DMS 273 (cell line): Measurements from ENCODE around the gene GPR158.
"Not testable (repeated sequence)": the region's sequence is repeated elsewhere in the genome, so short reads cannot be mapped to it uniquely, and the experiment has no call there.

Experiments
- DNase-seq: peaks from one replicate; lab custom pipeline; 2025; ENCODE audit not compliant: unreplicated experiment; lab: John Stamatoyannopoulos, UW

The GPR158 gene

DNA sequence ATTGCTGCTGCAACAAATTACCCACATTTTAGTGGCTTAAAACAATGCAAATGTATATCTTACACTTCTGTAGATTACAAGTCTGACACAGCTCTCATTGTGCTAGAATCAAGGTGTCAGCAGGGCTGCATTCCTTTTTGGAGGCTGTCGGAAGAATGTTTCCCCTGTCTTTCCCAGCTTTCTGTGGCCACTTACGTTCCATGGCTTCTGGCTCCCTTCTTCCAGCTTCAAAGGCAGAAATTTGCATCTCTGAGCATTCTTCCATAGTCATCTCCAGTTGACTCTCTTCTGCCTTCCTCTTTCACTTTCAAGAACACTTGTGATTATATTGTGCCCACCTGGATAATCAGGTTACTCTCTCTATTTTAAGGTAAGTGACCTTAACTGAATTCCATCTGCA, 125.3 kb downstream of the GPR158 start:
- DNase-seq, result no peak

DNA sequence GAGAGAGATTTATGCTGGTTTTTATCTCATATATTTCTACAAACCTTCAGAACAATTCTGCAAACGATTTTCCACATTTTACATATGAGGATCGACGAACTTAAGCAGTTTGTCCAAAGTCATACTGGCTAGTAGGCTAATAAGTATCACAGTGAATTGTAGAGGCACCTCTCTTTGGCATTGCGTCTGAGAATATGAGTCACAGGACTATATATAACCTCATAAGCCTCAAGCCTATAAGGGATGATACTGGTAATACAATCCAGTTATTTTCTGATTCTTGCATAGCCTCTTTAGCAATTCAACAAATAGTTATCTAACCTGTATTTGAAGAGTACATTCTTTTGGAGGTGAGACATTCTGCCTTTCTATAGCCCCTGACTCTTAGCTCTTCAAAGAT, 129.8 kb downstream of the GPR158 start:
- no peak for DNase-seq

DNA sequence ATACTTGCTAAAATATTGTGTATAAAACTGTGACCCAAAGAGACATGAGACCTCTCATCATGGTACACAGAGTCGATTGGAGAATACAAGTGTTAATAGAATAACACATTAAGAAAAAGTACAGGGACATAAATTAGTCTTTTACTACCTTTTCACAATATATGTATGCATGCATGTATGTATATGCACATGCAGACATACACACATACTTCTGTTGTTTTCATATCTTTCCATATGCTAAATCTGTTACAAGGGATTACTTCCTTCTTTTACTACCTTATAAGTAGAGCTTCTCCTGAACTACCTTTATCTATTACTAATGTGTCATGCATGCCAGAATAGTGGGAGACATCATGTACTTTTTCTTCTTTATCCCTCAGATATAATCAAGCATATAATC, 131.6 kb downstream of the GPR158 start:
- DNase-seq, result no peak

DNA sequence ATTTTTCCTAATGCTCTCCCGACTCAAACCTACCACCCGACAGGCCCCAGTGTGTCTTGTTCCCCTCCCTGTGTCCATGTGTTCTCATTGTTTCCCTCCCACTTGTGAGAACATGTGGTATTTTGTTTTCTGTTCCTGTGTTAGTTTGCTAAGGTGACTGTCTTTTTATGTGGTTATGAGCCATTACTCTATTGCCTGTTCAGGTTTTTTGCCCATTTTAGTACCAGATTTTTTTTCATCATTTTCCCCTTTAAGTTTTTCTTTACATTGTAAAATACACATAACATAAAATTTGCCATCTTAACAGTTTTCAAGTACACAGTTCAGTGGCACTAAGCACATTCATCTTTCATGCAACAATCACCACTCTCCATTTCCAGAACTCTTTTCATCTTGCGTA, 133.5 kb downstream of the GPR158 start:
- no peak for DNase-seq

DNA sequence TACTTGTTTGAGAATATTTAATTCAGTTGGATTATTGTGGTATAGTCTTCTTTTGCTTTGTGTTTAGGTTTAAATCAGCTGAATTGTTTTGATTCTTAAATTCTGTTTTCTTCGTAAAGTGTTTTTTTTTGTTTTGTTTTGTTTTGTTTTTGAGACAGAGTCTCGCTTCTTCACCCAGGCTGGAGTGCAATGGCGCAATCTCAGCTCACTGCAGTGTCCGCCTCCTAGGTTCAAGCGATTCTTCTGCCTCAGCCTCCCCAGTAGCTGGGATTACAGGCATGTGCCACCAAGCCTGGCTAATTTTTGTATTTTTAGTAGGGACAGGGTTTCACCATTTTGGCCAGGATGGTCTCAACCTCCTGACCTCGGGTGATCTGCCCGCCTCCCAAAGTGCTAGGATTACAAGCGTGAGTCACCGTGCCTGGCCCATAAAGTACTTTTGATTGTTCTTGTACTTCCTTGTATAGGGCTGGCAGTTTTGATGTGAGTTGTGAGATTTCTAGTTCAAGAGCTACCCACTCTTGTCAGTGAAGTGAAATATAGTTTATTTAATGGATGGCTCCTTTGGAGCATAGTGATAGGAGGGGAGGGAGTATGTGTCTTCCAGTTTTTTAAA, 142.9 kb downstream of the GPR158 start:
- DNase-seq, result not testable (repeated sequence)

DNA sequence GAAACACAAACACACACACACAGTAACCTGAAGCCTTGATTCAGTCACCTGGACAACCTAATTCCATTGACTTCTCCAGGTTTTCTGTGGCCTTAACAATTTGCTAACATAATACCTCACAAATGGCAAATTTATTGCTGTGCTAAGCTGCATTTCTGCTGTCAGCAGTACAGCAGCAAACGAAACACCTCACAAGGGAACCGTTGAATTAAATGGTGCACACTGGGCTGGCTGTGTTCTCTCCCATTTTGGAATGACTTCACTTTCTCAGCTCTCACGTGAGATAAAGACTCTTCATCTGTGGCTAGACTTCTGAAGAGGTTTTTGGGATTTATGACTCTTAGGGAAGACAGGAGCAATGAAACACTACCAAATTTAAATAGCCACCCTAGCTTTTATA, 152.5 kb downstream of the GPR158 start:
- no peak for DNase-seq

DNA sequence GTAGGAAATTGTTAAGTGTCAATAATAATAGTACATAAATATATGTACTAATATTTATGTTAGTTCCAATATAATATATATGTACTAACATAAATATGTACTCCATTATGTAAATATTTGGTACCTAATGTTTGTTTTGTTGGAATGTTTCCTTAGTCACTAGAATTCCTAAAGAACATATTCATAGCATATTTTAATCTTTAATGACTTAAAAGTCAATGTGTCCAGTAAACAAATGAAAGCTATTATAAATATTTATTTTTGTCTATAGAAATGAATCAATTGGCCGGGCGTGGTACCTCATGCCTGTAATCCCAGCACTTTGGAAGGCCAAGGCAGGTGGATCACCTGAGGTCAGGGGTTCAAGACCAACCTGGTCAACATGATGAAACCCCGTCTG, 153.6 kb downstream of the GPR158 start:
- DNase-seq, result no peak

DNA sequence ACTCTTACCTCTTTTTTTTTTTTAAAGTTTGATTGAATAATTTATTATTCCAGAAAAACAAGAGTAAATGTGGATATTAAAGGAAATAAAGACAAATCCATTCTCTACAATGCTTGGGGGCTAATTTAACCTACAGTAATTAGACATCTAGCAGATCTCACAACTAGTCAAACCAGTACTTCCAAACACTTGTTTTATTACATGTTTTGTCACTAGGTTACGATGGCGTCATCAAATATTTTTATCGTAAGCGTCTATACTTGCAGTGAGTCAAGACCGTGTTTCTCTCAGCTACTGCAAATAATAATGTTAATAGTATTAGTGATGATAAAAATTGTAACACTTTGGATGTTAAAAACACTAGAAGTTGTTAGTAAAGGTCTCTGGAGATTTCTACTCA, 154.8 kb downstream of the GPR158 start:
- DNase-seq, result not testable (repeated sequence)

DNA sequence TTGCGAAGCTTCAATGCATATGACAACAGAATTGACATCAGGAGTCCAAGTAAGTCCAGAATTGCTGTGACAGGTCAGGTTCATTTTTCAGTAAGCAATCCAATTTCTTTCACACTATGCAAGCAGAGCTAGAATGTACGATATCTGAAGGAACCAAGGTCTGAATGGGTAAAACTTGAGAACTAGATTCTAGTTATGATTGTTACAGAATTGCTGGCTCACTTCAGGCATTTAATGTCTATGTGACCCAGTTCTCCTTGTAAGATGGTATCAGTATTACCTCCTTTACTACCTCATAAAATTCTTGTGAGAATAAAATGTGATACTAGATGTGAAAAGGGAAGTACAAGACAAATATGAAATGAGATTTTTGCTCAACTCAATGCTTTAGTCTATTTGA, 159.6 kb downstream of the GPR158 start:
- DNase-seq, result no peak

DNA sequence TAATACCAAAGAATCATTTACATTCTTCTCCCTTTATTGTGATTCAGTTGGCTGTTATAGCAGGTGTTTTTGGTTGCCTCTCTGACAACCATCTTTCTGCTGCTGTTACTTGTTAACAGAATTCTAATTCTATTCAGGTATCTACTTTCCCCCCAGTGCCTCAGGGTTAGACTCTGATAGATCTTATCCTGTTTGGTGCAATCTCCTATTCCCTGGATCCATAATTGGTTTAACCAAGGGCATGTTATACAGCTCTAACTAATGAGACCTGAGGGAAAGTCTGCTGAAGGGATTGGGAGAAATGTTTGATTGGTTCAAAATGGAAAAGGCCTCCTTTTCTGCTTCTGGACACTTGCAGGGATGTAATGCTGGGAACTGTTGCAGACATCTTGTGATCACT, 161.5 kb downstream of the GPR158 start:
- no peak for DNase-seq

DNA sequence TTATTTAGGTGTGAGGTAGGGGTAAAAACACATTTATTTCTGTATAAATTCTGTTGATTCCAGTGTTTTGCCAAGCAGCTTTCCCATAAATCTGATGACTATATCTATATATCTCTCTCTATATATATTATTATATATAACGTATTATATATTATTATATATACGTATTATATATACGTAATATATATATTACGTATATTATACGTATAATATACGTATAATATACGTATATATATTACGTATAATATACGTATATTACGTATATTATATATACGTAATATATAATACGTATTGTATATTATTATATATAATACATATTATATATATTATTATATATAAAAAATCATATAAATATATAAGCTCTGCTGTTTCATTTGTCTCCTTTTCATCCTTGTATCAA, 163.5 kb downstream of the GPR158 start:
- no peak for DNase-seq

DNA sequence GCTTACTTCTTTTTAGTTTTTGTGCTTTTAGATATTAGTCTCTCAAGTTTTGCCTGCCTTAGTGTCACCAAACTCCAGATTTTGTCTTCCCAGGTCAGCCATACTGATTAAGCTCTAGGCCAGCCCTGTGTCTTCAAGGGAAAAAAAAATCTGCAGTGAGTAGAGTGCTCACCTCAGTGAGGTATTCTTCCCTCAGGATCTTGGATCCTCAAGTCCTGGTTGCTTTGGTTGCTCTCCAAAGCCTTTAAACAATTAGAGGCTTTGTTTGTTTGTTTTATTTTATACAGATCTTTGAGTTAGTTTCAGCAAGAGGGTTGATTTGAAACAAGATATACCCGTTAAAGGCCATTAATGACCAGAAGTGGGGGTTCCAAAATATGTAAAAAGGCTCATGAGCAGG, 165.2 kb downstream of the GPR158 start:
- no peak for DNase-seq

DNA sequence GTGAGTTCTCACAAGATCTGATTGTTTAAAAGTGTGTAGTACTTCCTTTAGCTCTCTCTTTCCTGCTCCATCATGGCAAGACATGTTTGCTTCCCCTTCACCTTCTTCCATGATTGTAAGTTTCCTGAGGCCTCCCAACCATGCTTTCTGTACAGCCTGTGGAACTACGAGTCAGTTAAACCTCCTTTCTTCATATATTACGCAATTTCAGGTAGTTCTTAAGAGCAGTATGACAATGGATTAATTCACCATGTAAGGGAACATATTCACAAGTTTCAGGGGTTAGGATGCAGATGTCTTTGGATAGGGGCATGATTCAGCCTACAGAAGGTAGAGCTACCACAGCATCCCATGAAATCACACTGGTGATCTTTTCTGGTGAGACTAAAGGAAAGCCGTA, 174.7 kb downstream of the GPR158 start:
- no peak for DNase-seq

DNA sequence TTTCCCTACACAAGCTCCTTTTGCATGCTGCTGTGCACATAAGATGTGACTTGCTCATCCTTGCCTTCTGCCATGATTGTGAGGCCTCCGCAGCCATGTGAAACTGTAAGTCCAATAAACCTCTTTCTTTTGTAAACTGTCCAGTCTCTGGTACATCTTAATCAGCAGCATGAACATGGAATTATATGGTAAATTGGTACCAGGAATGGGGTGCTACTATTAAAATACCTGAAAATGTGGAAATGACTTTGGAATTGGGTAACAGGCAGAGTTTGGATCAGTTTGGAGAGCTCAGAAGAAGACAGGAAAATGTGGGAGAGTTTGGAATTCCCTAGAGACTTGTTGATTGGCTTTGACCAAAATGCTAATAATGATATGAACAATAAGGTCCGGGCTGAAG, 181.8 kb downstream of the GPR158 start:
- DNase-seq, result no peak

DNA sequence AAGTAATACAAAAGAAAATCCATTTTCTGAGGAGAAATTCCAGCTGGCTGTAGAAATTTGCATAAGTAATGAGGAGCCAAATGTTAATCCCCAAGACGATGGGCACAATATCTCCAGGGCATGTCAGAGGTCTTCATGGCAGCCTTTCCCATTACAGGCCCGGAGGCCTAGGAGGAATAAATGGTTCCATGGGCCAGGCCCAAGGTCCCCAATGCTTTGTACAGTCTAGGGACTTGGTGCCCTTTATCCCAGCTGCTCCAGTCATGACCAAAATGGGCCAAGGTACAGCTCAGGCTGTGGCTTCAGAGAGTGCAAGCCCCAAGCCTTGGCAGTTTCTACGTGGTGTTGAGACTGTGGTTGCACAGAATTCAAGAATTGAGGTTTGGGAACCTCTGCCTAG, 182.5 kb downstream of the GPR158 start:
- no peak for DNase-seq

DNA sequence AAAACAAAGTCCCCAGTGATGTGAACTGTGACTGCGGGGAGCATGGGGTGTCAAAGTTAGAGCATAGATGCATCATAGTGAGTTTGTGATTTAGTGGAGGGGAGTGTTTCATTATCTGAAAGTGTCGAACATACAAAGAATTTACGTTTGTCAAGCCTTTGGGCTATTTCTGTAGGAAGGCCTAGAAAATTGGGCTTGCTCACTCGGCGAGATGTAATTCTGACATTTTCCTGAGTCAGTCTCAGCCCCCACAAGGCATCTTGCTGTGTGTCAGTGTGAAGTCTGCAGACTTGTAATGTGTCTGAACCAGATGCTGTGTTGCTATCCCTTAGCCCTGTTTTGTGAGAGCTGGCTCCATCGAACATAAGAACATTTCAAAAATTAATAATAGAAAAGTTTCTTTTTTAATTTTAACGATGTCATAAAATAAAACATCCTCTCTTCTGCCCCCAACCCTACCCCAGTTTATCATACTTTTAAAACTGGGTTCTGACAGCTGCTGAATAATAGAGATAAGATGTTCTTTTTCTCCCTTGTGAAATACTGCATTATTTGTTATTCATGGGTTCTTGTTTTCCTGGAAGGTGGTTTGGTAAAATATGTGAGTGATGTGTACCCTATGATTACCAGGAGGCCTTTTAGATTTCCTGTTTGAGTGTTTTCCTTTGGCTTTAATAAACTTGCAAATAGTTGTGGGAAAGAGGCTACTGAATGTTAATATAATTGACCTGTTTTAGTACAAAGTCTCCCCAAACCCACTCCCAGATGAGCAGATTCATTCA, 207.4 kb downstream of the GPR158 start:
- no peak for DNase-seq

DNA sequence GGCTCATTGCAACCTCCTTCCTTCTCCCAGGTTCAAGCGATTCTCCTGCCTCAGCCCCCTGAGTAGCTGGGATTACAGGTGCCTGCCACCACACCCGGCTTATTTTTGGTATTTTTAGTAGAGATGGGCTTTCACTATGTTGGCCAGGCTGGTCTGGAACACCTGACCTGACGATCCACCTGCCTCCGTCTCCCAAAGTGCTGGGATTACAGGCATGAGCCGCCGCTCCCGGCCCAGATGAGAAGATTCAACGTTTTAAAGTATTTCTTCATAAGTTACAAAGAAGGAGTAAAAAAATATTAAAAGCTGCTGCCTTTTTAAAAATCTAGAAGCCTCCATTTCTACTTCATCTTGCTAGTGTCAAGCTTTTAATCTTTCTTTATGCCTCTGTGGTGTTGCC, 208.1 kb downstream of the GPR158 start:
- not testable (repeated sequence) for DNase-seq

DNA sequence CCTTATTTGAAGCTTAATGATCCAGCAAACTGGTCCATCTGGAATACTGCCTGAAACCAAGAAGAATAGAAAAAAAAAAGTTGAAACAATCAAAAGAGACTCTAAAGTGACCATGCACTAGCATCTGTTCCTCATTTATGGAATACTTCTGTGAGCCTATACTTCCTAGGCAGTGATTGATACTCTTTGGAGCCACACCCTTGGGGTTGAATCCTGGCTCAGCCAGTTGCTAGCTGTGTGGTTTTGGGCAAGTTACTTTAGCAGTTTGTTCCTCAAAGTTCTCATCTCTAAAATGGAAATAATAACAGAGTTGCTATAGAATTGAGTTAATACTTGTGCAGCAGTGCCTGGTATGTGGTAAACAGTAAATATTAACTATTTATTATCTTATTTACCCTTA, 208.9 kb downstream of the GPR158 start:
- no peak for DNase-seq

DNA sequence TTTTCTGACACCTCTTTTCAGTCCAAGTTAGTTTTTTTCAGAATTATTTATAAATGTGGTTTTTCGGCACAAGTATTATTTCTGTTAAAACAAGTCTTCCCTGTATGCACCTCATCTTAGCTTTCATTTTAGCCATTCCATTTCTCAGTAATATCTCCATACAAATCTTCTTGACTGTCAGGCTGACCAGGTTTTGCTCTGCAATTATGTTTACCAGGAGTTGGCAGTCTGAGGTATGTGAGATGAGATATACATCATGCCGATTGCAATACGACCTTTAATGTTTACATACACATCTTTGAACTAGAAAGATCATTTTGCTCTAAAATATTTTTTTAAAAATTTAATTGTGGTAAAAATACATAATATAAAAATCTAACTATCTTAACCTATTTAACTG, 209.8 kb downstream of the GPR158 start:
- DNase-seq, result no peak

DNA sequence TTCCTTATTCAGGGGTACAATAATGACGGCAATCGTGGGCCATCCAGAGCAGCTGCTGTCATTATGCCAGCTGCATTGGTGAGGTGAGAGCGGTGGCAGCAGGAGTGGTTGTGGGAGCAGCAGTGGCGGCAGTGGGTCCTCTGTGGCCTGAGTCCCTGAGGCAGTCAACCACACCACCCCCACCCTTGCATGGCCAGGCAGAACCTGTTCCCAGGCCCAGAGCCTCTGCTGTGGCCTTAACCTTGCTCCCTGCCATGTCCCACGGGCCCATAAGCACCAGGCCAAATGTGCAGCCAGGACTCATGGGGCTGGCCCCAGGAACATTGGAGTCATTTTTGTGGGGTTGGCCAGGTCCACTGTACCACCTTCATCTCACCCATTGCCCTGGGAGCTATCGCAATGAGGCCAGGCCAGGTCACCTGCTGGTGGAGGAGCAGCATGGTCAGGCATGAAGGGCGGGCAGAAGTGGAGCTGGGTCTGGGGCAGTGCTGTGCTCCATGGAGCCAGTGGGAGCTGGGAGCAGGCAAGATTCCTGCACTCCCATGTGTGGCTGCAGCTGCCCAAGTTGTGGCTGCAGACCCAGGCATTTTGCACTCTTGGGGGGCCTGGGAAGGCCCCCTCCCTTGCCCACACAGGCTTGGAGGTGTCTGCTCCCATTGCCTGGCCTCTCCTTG, 213.5 kb downstream of the GPR158 start:
- no peak for DNase-seq

DNA sequence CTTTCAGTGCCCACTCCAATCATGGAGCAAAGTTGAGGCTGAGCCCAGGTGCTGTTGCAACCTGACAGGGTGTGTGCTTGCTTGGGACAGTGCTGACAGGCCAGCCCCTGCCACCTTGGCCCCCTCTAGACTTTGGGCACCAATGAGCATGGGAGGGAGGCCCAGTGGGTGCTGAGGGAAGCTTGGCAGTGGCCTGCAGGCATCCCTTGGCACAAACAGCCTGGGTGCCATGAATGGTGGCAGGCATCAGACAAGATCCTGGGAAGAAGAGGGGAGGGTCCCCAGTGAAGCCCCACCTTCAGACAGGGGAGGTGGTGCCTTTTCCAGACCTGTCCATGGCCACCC, 214.0 kb downstream of the GPR158 start:
- no peak for DNase-seq

DNA sequence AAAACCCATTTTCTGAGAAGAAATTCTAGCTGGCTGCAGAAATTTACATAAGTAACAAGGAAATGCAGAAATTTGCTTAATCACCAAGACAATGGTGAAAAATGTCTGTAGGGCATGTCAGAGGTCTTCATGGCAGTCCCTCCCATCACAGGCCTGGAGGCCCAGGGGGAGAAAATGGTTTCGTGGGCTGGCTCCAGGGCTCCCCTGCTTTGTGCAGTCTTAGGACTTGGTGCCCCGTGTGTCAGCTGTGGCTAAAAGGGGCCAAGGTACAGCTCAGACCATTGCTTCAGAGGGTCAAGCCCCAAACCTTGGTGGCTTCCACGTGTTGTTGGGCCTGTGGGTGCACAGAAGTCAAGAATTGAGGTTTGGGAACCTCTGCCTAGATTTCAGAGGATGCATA, 215.9 kb downstream of the GPR158 start:
- DNase-seq, result no peak

DNA sequence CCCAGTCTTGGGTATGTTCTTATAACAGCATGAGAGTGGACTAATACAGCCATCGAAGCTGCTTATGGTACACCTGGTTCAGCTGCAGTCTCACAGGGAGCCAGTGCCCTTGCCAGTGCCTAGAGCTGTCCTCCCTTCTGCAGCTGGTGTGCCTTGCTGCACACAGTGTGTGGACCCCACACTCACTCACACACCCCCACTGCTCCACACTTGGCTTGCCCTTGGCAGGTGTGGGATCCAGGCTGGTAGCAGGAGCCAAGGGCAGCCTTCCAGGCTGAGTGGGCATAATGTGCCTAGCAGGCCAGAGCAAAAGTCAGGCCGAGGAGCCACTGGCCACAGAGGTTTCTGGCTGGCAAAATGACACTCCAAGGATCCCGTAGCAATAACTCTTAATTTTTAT, 217.3 kb downstream of the GPR158 start:
- DNase-seq, result no peak
